A549 (cell line): Measurements from ENCODE around the gene HMGN3.

Experiments used
- CBX2 ChIP-seq: fragments of 200-600 bp; sonication (generic); IDR thresholded peaks from 2 replicates; pipeline ENCODE4 v1.6.1; 2016; ENCODE audit warnings: low read depth, mild to moderate bottlenecking, borderline replicate concordance
- MAFK ChIP-seq: fragments of 450-650 bp; IDR thresholded peaks from 2 replicates; pipeline ENCODE4 v1.6.1; 2014; ENCODE audit not compliant: partially characterized antibody
- POLR2A ChIP-seq: IDR thresholded peaks from 2 replicates; pipeline ENCODE4 v1.6.1; 2012; ENCODE audit warnings: mild to moderate bottlenecking, low read length

GRCh38 chr6:79240509-79240908, 6.0 kb upstream of the HMGN3 start:
- TF ChIP-seq CBX2 = no peak
- no peak for TF ChIP-seq POLR2A
- TF ChIP-seq MAFK = no peak
